D341Med (cell line): Measurements from ENCODE around the gene ACSS1.

Experiments used
- DNase-seq: peaks from one replicate; pipeline ENCODE4 v3.0.0; 2012; ENCODE audit warnings: low spot score

ACSS1 gene

GRCh38 chr20:25058051-25058846 lies at the start of gene ACSS1:
ACSS1 (minus strand) TSS chr20:25058139; CDS start chr20:25058102, 37 bp downstream.
- DNase-seq = peak; percentile 68

GRCh38 chr20:25103526-25103925 lies 45.6 kb upstream of the ACSS1 start:
- DNase-seq = no peak

GRCh38 chr20:25100914-25101313 lies 43.0 kb upstream of the ACSS1 start:
- no peak for DNase-seq

GRCh38 chr20:25099601-25100140 lies 41.7 kb upstream of the ACSS1 start:
- no peak for DNase-seq

GRCh38 chr20:25097498-25097897 lies 39.6 kb upstream of the ACSS1 start:
- no peak for DNase-seq

- no peak for DNase-seq
These were observed 32.8 kb upstream of the ACSS1 start for GRCh38 chr20:25090492-25091429.

- no peak for DNase-seq
These were observed 31.7 kb upstream of the ACSS1 start for GRCh38 chr20:25089662-25090061.

- no peak for DNase-seq
These were observed 31.2 kb upstream of the ACSS1 start for GRCh38 chr20:25089096-25089495.

- no peak for DNase-seq
These were observed 30.3 kb upstream of the ACSS1 start for GRCh38 chr20:25088267-25088666.

GRCh38 chr20:25087186-25087929 lies 29.4 kb upstream of the ACSS1 start:
- no peak for DNase-seq

GRCh38 chr20:25085756-25086495 lies 28.0 kb upstream of the ACSS1 start:
- no peak for DNase-seq

- DNase-seq = peak; percentile 69
These were observed 26.8 kb upstream of the ACSS1 start for GRCh38 chr20:25084626-25085187.

- DNase-seq = peak; percentile 79
These were observed 26.1 kb upstream of the ACSS1 start for GRCh38 chr20:25083773-25084625.

- peak; percentile 57 for DNase-seq
These were observed 25.3 kb upstream of the ACSS1 start for GRCh38 chr20:25083141-25083772.

- DNase-seq = no peak
These were observed 24.5 kb upstream of the ACSS1 start for GRCh38 chr20:25082498-25082873.

GRCh38 chr20:25081730-25082497 lies 24.0 kb upstream of the ACSS1 start, which contains the start of gene VSX1:
VSX1 (minus strand) TSS chr20:25082141; CDS start chr20:25082096, 45 bp downstream.
- peak; percentile 67 for DNase-seq

- DNase-seq = peak; percentile 71
These were observed 23.3 kb upstream of the ACSS1 start for GRCh38 chr20:25081065-25081729.

GRCh38 chr20:25079171-25079570 lies 21.2 kb upstream of the ACSS1 start:
- DNase-seq = no peak
